Measurements from ENCODE around the gene CXCR4. TPM values are rescaled to one million over a fixed set of nuclear protein-coding genes. Genes with fewer than 3 reads are reported as not detected.
A peak's percentile ranks its signal among the peaks of the same experiment; 100 is the strongest.

Gene CXCR4
- total RNA-seq, 2 experiments from 2014 or later = 133 to 160 TPM

- Mint-ChIP-seq H3K4me3 (no peak overlapping the region), H3K4me1 (peaks cover 80% of the 10 kb centered on the region), H3K36me3 (peaks cover 2% of the 10 kb centered on the region), H3K27ac (peak overlapping the region; percentile 84), H3K9me3 (ENCODE audit: low read depth) (no peaks in the 10 kb centered on the region), H3K27me3 (peaks cover 43% of the 10 kb centered on the region)
- CTCF ChIA-PET = interaction anchor here (0.9 to 2.2 kb wide), 7 partner anchors 15 to 247 kb away, joined by 3 to 12 read pairs (median 3); no protein-coding TSS in a partner anchor
- DNase-seq (peak; percentile 51), ATAC-seq (no peak)
These were observed 19.0 kb upstream of the CXCR4 start for GRCh38 chr2:136136931-136137330.

GRCh38 chr2:136135921-136136906, 18.3 kb upstream of the CXCR4 start:
- Mint-ChIP-seq H3K27ac (peak overlapping the region; percentile 84), H3K27me3 (peaks cover 38% of the 10 kb centered on the region), H3K36me3 (peaks cover 2% of the 10 kb centered on the region), H3K4me3 (peak overlapping the region; percentile 2), H3K4me1 (peaks cover 84% of the 10 kb centered on the region), H3K9me3 (ENCODE audit: low read depth) (no peaks in the 10 kb centered on the region)
- ATAC-seq = peak; percentile 77
- peak; percentile 83 for DNase-seq
- CTCF ChIA-PET = interaction anchor here (0.6 to 2.2 kb wide), 10 partner anchors 14 to 248 kb away, joined by 3 to 12 read pairs (median 3); no protein-coding TSS in a partner anchor

- Mint-ChIP-seq H3K4me3 (no peak overlapping the region), H3K27ac (peak overlapping the region; percentile 84), H3K36me3 (peaks cover 2% of the 10 kb centered on the region), H3K4me1 (peaks cover 87% of the 10 kb centered on the region), H3K9me3 (ENCODE audit: low read depth) (no peaks in the 10 kb centered on the region), H3K27me3 (peaks cover 35% of the 10 kb centered on the region)
- CTCF ChIA-PET = interaction anchor here (1.0 to 2.2 kb wide), 5 partner anchors 14 to 248 kb away, joined by 3 to 12 read pairs (median 5); no protein-coding TSS in a partner anchor
- DNase-seq (no peak), ATAC-seq (no peak)
These were observed 17.5 kb upstream of the CXCR4 start for GRCh38 chr2:136135462-136135861.

- H3K36me3 Mint-ChIP-seq = peaks cover 2% of the 10 kb centered on the region
- no peaks in the 10 kb centered on the region for H3K9me3 Mint-ChIP-seq (ENCODE audit: low read depth)
- peaks cover 90% of the 10 kb centered on the region for H3K4me1 Mint-ChIP-seq
- H3K4me3 Mint-ChIP-seq = peak overlapping the region; percentile 4
- H3K27me3 Mint-ChIP-seq = peaks cover 31% of the 10 kb centered on the region
- no peak for ATAC-seq
- H3K27ac Mint-ChIP-seq = peak overlapping the region; percentile 61
- DNase-seq = peak; percentile 81
- CTCF ChIA-PET = interaction anchor here (1.0 to 1.6 kb wide), 2 partner anchors 16 to 92 kb away, joined by 3 read pairs; no protein-coding TSS in a partner anchor
These were observed 16.2 kb upstream of the CXCR4 start for GRCh38 chr2:136134126-136134525.

- H3K4me3 Mint-ChIP-seq = peak overlapping the region; percentile 4
- CTCF ChIA-PET = interaction anchor here (1.0 to 1.6 kb wide), 2 partner anchors 15 to 92 kb away, joined by 3 read pairs; no protein-coding TSS in a partner anchor
- no peaks in the 10 kb centered on the region for H3K9me3 Mint-ChIP-seq (ENCODE audit: low read depth)
- H3K27ac Mint-ChIP-seq = peak overlapping the region; percentile 16
- peaks cover 4% of the 10 kb centered on the region for H3K36me3 Mint-ChIP-seq
- H3K27me3 Mint-ChIP-seq = peaks cover 31% of the 10 kb centered on the region
- ATAC-seq = no peak
- no peak for DNase-seq
- peaks cover 92% of the 10 kb centered on the region for H3K4me1 Mint-ChIP-seq
These were observed 15.6 kb upstream of the CXCR4 start for GRCh38 chr2:136133586-136133985.

- peaks cover 31% of the 10 kb centered on the region for H3K27me3 Mint-ChIP-seq
- no peak overlapping the region for H3K4me3 Mint-ChIP-seq
- DNase-seq (no peak), ATAC-seq (no peak)
- peaks cover 5% of the 10 kb centered on the region for H3K36me3 Mint-ChIP-seq
- H3K4me1 Mint-ChIP-seq = peaks cover 93% of the 10 kb centered on the region
- no peaks in the 10 kb centered on the region for H3K9me3 Mint-ChIP-seq (ENCODE audit: low read depth)
- H3K27ac Mint-ChIP-seq = peak overlapping the region; percentile 79
- CTCF ChIA-PET = no interaction called here
These were observed 15.2 kb upstream of the CXCR4 start for GRCh38 chr2:136133176-136133575.

GRCh38 chr2:136132825-136133155, 14.8 kb upstream of the CXCR4 start:
- Mint-ChIP-seq H3K27me3 (peaks cover 29% of the 10 kb centered on the region), H3K27ac (peak overlapping the region; percentile 79), H3K36me3 (peaks cover 5% of the 10 kb centered on the region), H3K4me1 (peaks cover 91% of the 10 kb centered on the region), H3K4me3 (peak overlapping the region; percentile 55), H3K9me3 (ENCODE audit: low read depth) (no peaks in the 10 kb centered on the region)
- DNase-seq = no peak
- ATAC-seq = no peak
- CTCF ChIA-PET = interaction anchor here (1.1 to 1.5 kb wide), 2 partner anchors 16 to 248 kb away, joined by 3 to 4 read pairs; no protein-coding TSS in a partner anchor

GRCh38 chr2:136131961-136132824, 14.2 kb upstream of the CXCR4 start:
- Mint-ChIP-seq H3K9me3 (ENCODE audit: low read depth) (no peaks in the 10 kb centered on the region), H3K36me3 (peaks cover 5% of the 10 kb centered on the region), H3K4me3 (peak overlapping the region; percentile 55), H3K27ac (peak overlapping the region; percentile 79), H3K4me1 (peaks cover 91% of the 10 kb centered on the region), H3K27me3 (peaks cover 27% of the 10 kb centered on the region)
- ATAC-seq (peak; percentile 22), DNase-seq (peak; percentile 75)
- CTCF ChIA-PET = interaction anchor here (0.7 to 1.5 kb wide), 6 partner anchors 13 to 312 kb away, joined by 3 to 4 read pairs (median 4); no protein-coding TSS in a partner anchor

GRCh38 chr2:136131484-136131960, 13.6 kb upstream of the CXCR4 start:
- peak overlapping the region; percentile 79 for H3K27ac Mint-ChIP-seq
- H3K4me3 Mint-ChIP-seq = peak overlapping the region; percentile 48
- CTCF ChIA-PET = interaction anchor here (0.7 to 1.5 kb wide), 5 partner anchors 12 to 311 kb away, joined by 3 to 4 read pairs (median 4); no protein-coding TSS in a partner anchor
- H3K4me1 Mint-ChIP-seq = peaks cover 88% of the 10 kb centered on the region
- peaks cover 30% of the 10 kb centered on the region for H3K27me3 Mint-ChIP-seq
- H3K36me3 Mint-ChIP-seq = peaks cover 5% of the 10 kb centered on the region
- no peaks in the 10 kb centered on the region for H3K9me3 Mint-ChIP-seq (ENCODE audit: low read depth)
- ATAC-seq = peak; percentile 22
- peak; percentile 60 for DNase-seq

- Mint-ChIP-seq H3K36me3 (peaks cover 5% of the 10 kb centered on the region), H3K27ac (peak overlapping the region; percentile 50), H3K4me1 (peaks cover 81% of the 10 kb centered on the region), H3K27me3 (peaks cover 36% of the 10 kb centered on the region), H3K4me3 (no peak overlapping the region), H3K9me3 (ENCODE audit: low read depth) (no peaks in the 10 kb centered on the region)
- no peak for ATAC-seq
- DNase-seq = no peak
- CTCF ChIA-PET = interaction anchor here (1.0 to 1.2 kb wide), 4 partner anchors 11 to 252 kb away, joined by 3 to 4 read pairs (median 4); no protein-coding TSS in a partner anchor
These were observed 12.6 kb upstream of the CXCR4 start for GRCh38 chr2:136130511-136130910.

GRCh38 chr2:136130045-136130444, 12.1 kb upstream of the CXCR4 start:
- DNase-seq (no peak), ATAC-seq (no peak)
- peaks cover 81% of the 10 kb centered on the region for H3K4me1 Mint-ChIP-seq
- H3K27me3 Mint-ChIP-seq = peaks cover 36% of the 10 kb centered on the region
- peak overlapping the region; percentile 86 for H3K27ac Mint-ChIP-seq
- no peaks in the 10 kb centered on the region for H3K9me3 Mint-ChIP-seq (ENCODE audit: low read depth)
- H3K36me3 Mint-ChIP-seq = peaks cover 5% of the 10 kb centered on the region
- H3K4me3 Mint-ChIP-seq = peak overlapping the region; percentile 30
- CTCF ChIA-PET = interaction anchor here (1.0 to 1.2 kb wide), 4 partner anchors 10 to 253 kb away, joined by 3 to 4 read pairs (median 4); no protein-coding TSS in a partner anchor

- peak overlapping the region; percentile 86 for H3K27ac Mint-ChIP-seq
- peaks cover 81% of the 10 kb centered on the region for H3K4me1 Mint-ChIP-seq
- peaks cover 36% of the 10 kb centered on the region for H3K27me3 Mint-ChIP-seq
- H3K36me3 Mint-ChIP-seq = peaks cover 5% of the 10 kb centered on the region
- H3K4me3 Mint-ChIP-seq = peak overlapping the region; percentile 30
- DNase-seq = peak; percentile 63
- CTCF ChIA-PET = interaction anchor here (1.0 to 1.2 kb wide), 4 partner anchors 10 to 253 kb away, joined by 3 to 4 read pairs (median 4); no protein-coding TSS in a partner anchor
- H3K9me3 Mint-ChIP-seq (ENCODE audit: low read depth) = no peaks in the 10 kb centered on the region
- peak; percentile 52 for ATAC-seq
These were observed 11.7 kb upstream of the CXCR4 start for GRCh38 chr2:136129601-136130000.
